Right lobe of liver (tissue), 6 donors: ENCODE results near the gene NR5A2. TPM values are rescaled to one million over a fixed set of nuclear protein-coding genes. Genes with fewer than 3 reads are reported as not detected.

Experiments used
- ATAC-seq, 4 donors: fragments of 200-7000 bp; cut with Tn5 transposase; one replicate each; pipeline ENCODE4 v1.9.1; 2020; ENCODE audit warnings: mild to moderate bottlenecking in 4 of 4, moderate library complexity in 4 of 4
- DNase-seq, 3 donors: peaks; one replicate each; pipeline ENCODE4 v3.0.0-alpha.2; 2020
- H3K27ac ChIP-seq, 3 donors: fragments of 200-600 bp; one replicate each; pipeline ENCODE4 v1.8.0; 2022
- H3K27me3 ChIP-seq, 2 donors: fragments of 200-600 bp; one replicate each; pipeline ENCODE4 v1.8.0; 2022
- H3K36me3 ChIP-seq, 4 donors: fragments of 200-600 bp; sonication (generic) in 1 of 4; one replicate each; pipeline versions ENCODE4 v1.5.1 to v1.8.0; 2017 to 2022; ENCODE audit warnings: control low read depth in 1 of 4
- H3K4me1 ChIP-seq, 4 donors: fragments of 200-600 bp; sonication (generic) in 1 of 4; one replicate each; pipeline versions ENCODE4 v1.5.1 to v1.8.0; 2017 to 2022; ENCODE audit warnings: control low read depth in 1 of 4
- H3K4me3 ChIP-seq, 3 donors: fragments of 200-600 bp; one replicate each; pipeline ENCODE4 v1.8.0; 2022
- H3K9me3 ChIP-seq, 4 donors: fragments of 200-600 bp; sonication (generic) in 1 of 4; one replicate each; pipeline versions ENCODE4 v1.5.1 to v1.8.0; 2017 to 2022; ENCODE audit warnings: control low read depth in 1 of 4
- CTCF ChIP-seq, 4 donors: fragments of 200-600 bp in 3 of 4; fragments of 450-650 bp in 1 of 4; IDR thresholded peaks; one replicate each; pipeline versions ENCODE4 v1.5.1 to v1.8.0; 2016 to 2022; ENCODE audit warnings: antibody characterized with exemption in 4 of 4, mild to moderate bottlenecking in 2 of 4
- POLR2A ChIP-seq: fragments of 450-650 bp; IDR thresholded peaks from one replicate; pipeline ENCODE4 v1.6.1; 2017; ENCODE audit warnings: antibody characterized with exemption, mild to moderate bottlenecking
- WGBS: methylation state at CpG from one replicate; pipeline ENCODE4 v1.1.6; 2018; ENCODE audit warnings: low coverage, low lambda C conversion rate; ENCODE audit not compliant: insufficient coverage; ENCODE audit errors: missing lambda C conversion rate; 5-methylcytosine and 5-hydroxymethylcytosine counted together
- intact Hi-C, 2 donors: fragments of 100-400 bp; cut with DNase I; formaldehyde crosslinking; loops; one replicate each; pipeline versions ENCODE4 v1.11.2 to v1.14.1; 2022
- long read RNA-seq: library from polyadenylated mRNA; unstranded; transcript quantifications from one replicate; pipeline ENCODE4 v2.0.0, GENCODE V29; 2019
- total RNA-seq, 6 experiments: library from RNA; depleted of rRNA in 2 of 6; stranded (reverse); fragments of >200 nt in 2 of 6; fragmentation: NEBNext Ultra II Directional in 3 of 6; extraction: Animal tissue kit (Norgen Biotek cat#: 25700) in 3 of 6; gene quantifications; one replicate each; pipeline versions ENCODE4 v1.1.0 to v1.2.4, GENCODE V29; 2016 to 2023
- donor health status: DM: no; HTN: yes; CAD: no.
- donor health status: DM: no; HTN: no; CAD: no.
- donor health status: DM: no; HTN: no; CAD: no.
- donor health status: DM: no; HTN: yes; CAD: no.
- donor health status: DM: no; HTN: yes; CAD: no.

The NR5A2 gene
- total RNA-seq: 10 to 100 TPM; 20.4 to 35.0 (median 28.5) TPM
- long read RNA-seq, partial matches to known transcripts: 1 of 8 reads
- long read RNA-seq, other reads (novel, unspliced or antisense): 6 of 8 reads

- Histone ChIP-seq H3K27ac (peak within 1 kb of the TSS; percentile 90 to 92 (median 92)), H3K27me3 (no peaks in the 10 kb centered on the region), H3K36me3 (no peaks in the 10 kb centered on the region), H3K4me1 (peaks cover 0 to 43% (median 2%) of the 10 kb centered on the region in 4 donors), H3K4me3 (peak within 1 kb of the TSS; percentile 56 to 60 (median 57)), H3K9me3 (no peaks in the 10 kb centered on the region)
- 56% methylated on average over 1 of the region's 1 CpG for WGBS
- ATAC-seq (peak; percentile 60 to 79 (median 71)), DNase-seq (no peak)
- peak; percentile 93 for TF ChIP-seq POLR2A
- no peak for TF ChIP-seq CTCF (IDR thresholded peaks at IDR 0.05)
- intact Hi-C loops: no loop called here
Measured at GRCh38 chr1:200027264-200027823, at the start of gene NR5A2. Gene NR5A2 (plus strand): TSS chr1:200027710. CDS start chr1:200027848, 138 bp downstream.

GRCh38 chr1:199978408-199978940 lies 49.0 kb upstream of the NR5A2 start:
- WGBS: 70% methylated on average over 7 of the region's 7 CpGs
- no peak for ATAC-seq

GRCh38 chr1:199979071-199979470 lies 48.4 kb upstream of the NR5A2 start:
- Histone ChIP-seq H3K36me3 (no peaks in the 10 kb centered on the region), H3K4me1 (peaks cover 0 to 20% (median 0%) of the 10 kb centered on the region in 4 donors), H3K4me3 (no peak overlapping the region), H3K27me3 (no peaks in the 10 kb centered on the region), H3K9me3 (no peaks in the 10 kb centered on the region), H3K27ac (no peak overlapping the region)
- intact Hi-C loops: no loop called here
- DNase-seq (no peak), ATAC-seq (no peak)
- TF ChIP-seq CTCF (IDR thresholded peaks at IDR 0.05): no peak
- no peak for TF ChIP-seq POLR2A
- 64% methylated on average over 1 of the region's 1 CpG for WGBS

More at GRCh38 chr1:199978408-199978940, 49.0 kb upstream of the NR5A2 start:
- no peaks in the 10 kb centered on the region for H3K36me3 ChIP-seq
- intact Hi-C loops: no loop called here
- H3K4me1 ChIP-seq: peaks cover 0 to 20% (median 0%) of the 10 kb centered on the region in 4 donors
- H3K27me3 ChIP-seq: no peaks in the 10 kb centered on the region
- H3K4me3 ChIP-seq: no peak overlapping the region
- H3K9me3 ChIP-seq: no peaks in the 10 kb centered on the region
- no peak overlapping the region for H3K27ac ChIP-seq
- no peak for DNase-seq
- no peak for TF ChIP-seq POLR2A
- no peak for TF ChIP-seq CTCF (IDR thresholded peaks at IDR 0.05)

- H3K9me3 ChIP-seq: no peaks in the 10 kb centered on the region
Measured at GRCh38 chr1:199981584-199981983, 45.9 kb upstream of the NR5A2 start.

More at GRCh38 chr1:199981584-199981983, 45.9 kb upstream of the NR5A2 start:
- DNase-seq (no peak), ATAC-seq (no peak)
- Histone ChIP-seq H3K36me3 (no peaks in the 10 kb centered on the region), H3K27ac (no peak overlapping the region), H3K27me3 (no peaks in the 10 kb centered on the region), H3K4me1 (peaks cover 0 to 12% (median 0%) of the 10 kb centered on the region in 4 donors), H3K4me3 (no peak overlapping the region)
- TF ChIP-seq CTCF (IDR thresholded peaks at IDR 0.05): no peak
- TF ChIP-seq POLR2A: no peak
- intact Hi-C loops: no loop called here
- WGBS: 93% methylated on average over 1 of the region's 1 CpG
